A549 (cell line): ENCODE measurements around the gene KCNH8. TPM values are rescaled to one million over a fixed set of nuclear protein-coding genes. Genes with fewer than 3 reads are reported as not detected.

Experiments used
- ATAC-seq, 2 experiments: fragments of 200-7000 bp in 1 of 2; fragments of >200 bp in 1 of 2; cut with Nextera tagmentation in 1 of 2; cut with Tn5 transposase in 1 of 2; 3 replicates each; pipeline versions ENCODE4 v1.8.0 to v1.9.1; 2018 to 2020; ENCODE audit warnings: mild to moderate bottlenecking in 1 of 2, moderate library complexity in 1 of 2
- CTCF ChIA-PET: fragments of 300-600 bp; sonication (Branson Sonifier 250); formaldehyde crosslinking; extraction: SDS; loops from one replicate; lab custom pipeline; 2021; ENCODE audit warnings: antibody characterized with exemption, inconsistent platforms; lab: Yijun Ruan, JAX
- POLR2A ChIA-PET: fragments of 350-600 bp; formaldehyde crosslinking; extraction: SDS; loops from one replicate; lab custom pipeline; 2021; ENCODE audit warnings: antibody characterized with exemption, inconsistent platforms; lab: Yijun Ruan, JAX
- DNase-seq, 2 experiments: peaks; one replicate each; pipeline versions ENCODE4 v3.0.0 to v3.0.0-alpha.2; 2011 to 2016; ENCODE audit warnings: low read depth in 1 of 2, low spot score in 1 of 2
- FAIRE-seq: peaks from 2 replicates; lab custom pipeline; 2011; peaks lifted over from hg19 to GRCh38; lab: Jason Lieb, UNC
- H3K27ac ChIP-seq, 2 experiments: fragments of >200 bp; sonication (Bioruptor Twin); formaldehyde crosslinking; 3 replicates each; pipeline ENCODE4 v1.5.1; 2016 to 2017
- H3K4me1 ChIP-seq: fragments of >200 bp; sonication (Bioruptor Twin); formaldehyde crosslinking; 3 replicates; pipeline ENCODE4 v1.6.1; 2016
- H3K4me2 ChIP-seq: fragments of >200 bp; sonication (Bioruptor Twin); formaldehyde crosslinking; 3 replicates; pipeline ENCODE4 v1.6.1; 2016
- H3K4me3 ChIP-seq: fragments of >200 bp; sonication (Bioruptor Twin); formaldehyde crosslinking; 3 replicates; pipeline ENCODE4 v1.5.1; 2016
- H3K9me3 ChIP-seq: fragments of >200 bp; sonication (Bioruptor Twin); formaldehyde crosslinking; 3 replicates; pipeline ENCODE4 v1.6.1; 2016
- ATOH8 ChIP-seq: fragments of 250-450 bp; sonication (Bioruptor Pico); IDR thresholded peaks from 2 replicates; pipeline ENCODE4 v1.5.0; 2020; ENCODE audit warnings: low read depth, mild to moderate bottlenecking, moderate library complexity
- BCL3 ChIP-seq: fragments of >200 bp; sonication (Bioruptor Twin); formaldehyde crosslinking; IDR thresholded peaks from 3 replicates; pipeline ENCODE4 v1.6.1; 2016
- CBX2 ChIP-seq: fragments of 200-600 bp; sonication (generic); IDR thresholded peaks from 2 replicates; pipeline ENCODE4 v1.6.1; 2016; ENCODE audit warnings: low read depth, mild to moderate bottlenecking, borderline replicate concordance
- CBX8 ChIP-seq: fragments of 200-600 bp; sonication (generic); IDR thresholded peaks from 2 replicates; pipeline ENCODE4 v1.6.1; 2016
- CHD4 ChIP-seq: fragments of 200-600 bp; sonication (generic); IDR thresholded peaks from 2 replicates; pipeline ENCODE4 v1.6.1; 2016; ENCODE audit warnings: antibody characterized with exemption, mild to moderate bottlenecking, borderline replicate concordance
- CTCF ChIP-seq: fragments of >200 bp; sonication (Bioruptor Twin); formaldehyde crosslinking; IDR thresholded peaks from 3 replicates; pipeline ENCODE4 v1.5.1; 2016
- EHF ChIP-seq: fragments of 250-450 bp; sonication (Bioruptor Pico); IDR thresholded peaks from 2 replicates; pipeline ENCODE4 v1.5.0; 2020; ENCODE audit warnings: mild to moderate bottlenecking
- FOSL2 ChIP-seq, 2 experiments: fragments of 450-650 bp in 1 of 2; fragments of >200 bp in 1 of 2; sonication (Bioruptor Twin) in 1 of 2; formaldehyde crosslinking; IDR thresholded peaks; 2 replicates each; pipeline versions ENCODE4 v1.5.0 to v1.6.1; 2016 to 2020; ENCODE audit warnings: mild to moderate bottlenecking in 1 of 2, moderate library complexity in 1 of 2
- HES2 ChIP-seq: fragments of >200 bp; sonication (Bioruptor Twin); formaldehyde crosslinking; IDR thresholded peaks from 2 replicates; pipeline ENCODE4 v1.6.1; 2016
- HOXA7 ChIP-seq: fragments of 250-450 bp; sonication (Bioruptor Pico); IDR thresholded peaks from 2 replicates; pipeline ENCODE4 v1.5.0; 2020; ENCODE audit warnings: mild to moderate bottlenecking, moderate library complexity
- HOXB13 ChIP-seq: fragments of 250-450 bp; sonication (Bioruptor Pico); IDR thresholded peaks from 2 replicates; pipeline ENCODE4 v1.5.0; 2020; ENCODE audit warnings: low read depth, mild to moderate bottlenecking, moderate library complexity
- HOXB5 ChIP-seq: fragments of 250-450 bp; sonication (Bioruptor Pico); IDR thresholded peaks from 2 replicates; pipeline ENCODE4 v1.5.0; 2020; ENCODE audit warnings: mild to moderate bottlenecking, moderate library complexity
- JUNB ChIP-seq: fragments of >200 bp; sonication (Bioruptor Twin); formaldehyde crosslinking; IDR thresholded peaks from 2 replicates; pipeline ENCODE4 v1.6.1; 2016
- KDM1A ChIP-seq: fragments of 200-600 bp; sonication (generic); IDR thresholded peaks from 2 replicates; pipeline ENCODE4 v1.6.1; 2016; ENCODE audit warnings: low read depth, mild to moderate bottlenecking
- KDM5A ChIP-seq: fragments of 200-600 bp; sonication (generic); IDR thresholded peaks from 2 replicates; pipeline ENCODE4 v1.6.1; 2016; ENCODE audit warnings: antibody characterized with exemption, mild to moderate bottlenecking
- MAFK ChIP-seq: fragments of 450-650 bp; IDR thresholded peaks from 2 replicates; pipeline ENCODE4 v1.6.1; 2014; ENCODE audit not compliant: partially characterized antibody
- MAX ChIP-seq: IDR thresholded peaks from 2 replicates; pipeline ENCODE4 v1.6.1; 2012
- NFE2L2 ChIP-seq: fragments of 150-350 bp; conservative IDR thresholded peaks from 2 replicates; pipeline ENCODE4 v1.6.1; 2014; ENCODE audit warnings: low read length
- NPAS2 ChIP-seq: fragments of 250-450 bp; sonication (Bioruptor Pico); IDR thresholded peaks from 2 replicates; pipeline ENCODE4 v1.8.0; 2022; ENCODE audit warnings: mild to moderate bottlenecking, moderate library complexity, borderline replicate concordance
- PBX3 ChIP-seq: IDR thresholded peaks from 2 replicates; pipeline ENCODE4 v1.6.1; 2012
- PHF8 ChIP-seq: fragments of 200-600 bp; sonication (generic); IDR thresholded peaks from 2 replicates; pipeline ENCODE4 v1.6.1; 2016; ENCODE audit warnings: low read depth, mild to moderate bottlenecking, antibody characterized with exemption, moderate library complexity, borderline replicate concordance
- POLR2AphosphoS2 ChIP-seq: conservative IDR thresholded peaks from 2 replicates; pipeline ENCODE4 v1.6.1; 2012; ENCODE audit warnings: low read length, improper control_type of control experiment, inconsistent platforms
- REST ChIP-seq: fragments of 200-600 bp; sonication (generic); IDR thresholded peaks from 2 replicates; pipeline ENCODE4 v1.6.1; 2016; ENCODE audit warnings: antibody characterized with exemption, mild to moderate bottlenecking, moderate library complexity
- RFX5 ChIP-seq: fragments of 450-650 bp; IDR thresholded peaks from 2 replicates; pipeline ENCODE4 v1.7.1; 2014; ENCODE audit warnings: antibody characterized with exemption, mild to moderate bottlenecking, moderate library complexity
- TFCP2L1 ChIP-seq: fragments of 250-450 bp; sonication (Bioruptor Pico); IDR thresholded peaks from 2 replicates; pipeline ENCODE4 v1.5.0; 2021; ENCODE audit warnings: mild to moderate bottlenecking
- USF2 ChIP-seq: fragments of 450-650 bp; IDR thresholded peaks from 2 replicates; pipeline ENCODE4 v1.6.1; 2014; ENCODE audit warnings: antibody characterized with exemption
- ZNF302 ChIP-seq: fragments of 250-450 bp; sonication (Bioruptor Pico); IDR thresholded peaks from 2 replicates; pipeline ENCODE4 v1.9.0; 2021; ENCODE audit warnings: inconsistent platforms, mild to moderate bottlenecking, moderate library complexity
- WGBS: methylation state at CpG from one replicate; pipeline ENCODE4 v1.1.6; 2017; ENCODE audit errors: missing lambda C conversion rate; 5-methylcytosine and 5-hydroxymethylcytosine counted together
- polyA plus RNA-seq, 4 experiments: library from polyadenylated mRNA; depleted of rRNA in 3 of 4; stranded (reverse); fragments of >200 nt; fragmentation: RNase III in 1 of 4; extraction: RNeasy Plus Mini Kit Qiagen cat#74134 plus additional on column Dnase treatment in 1 of 4; gene quantifications; 2 replicates in 3 of 4; 3 replicates in 1 of 4; pipeline ENCODE4 v1.2.3, GENCODE V29; 2011 to 2017

KCNH8 gene
- polyA plus RNA-seq, 2 of the 4 experiments (the other 2 are of a cell fraction): 0.03 TPM; not detected in 1

- DNase-seq (no peak), FAIRE-seq (no peak), ATAC-seq (no peak)
- CTCF ChIA-PET: no interaction called here
- POLR2A ChIA-PET: no interaction called here
- Histone ChIP-seq H3K27ac (no peak overlapping the region), H3K9me3 (no peaks in the 10 kb centered on the region), H3K4me1 (no peaks in the 10 kb centered on the region), H3K4me3 (no peak overlapping the region), H3K4me2 (no peak overlapping the region)
- WGBS: 7% methylated on average over 2 of the region's 2 CpGs
- no peak for TF ChIP-seq ZNF302 (CRISPR knock-in tag)
- no peak for TF ChIP-seq HOXA7 (CRISPR knock-in tag)
- no peak for TF ChIP-seq RFX5
- TF ChIP-seq MAFK: no peak
- TF ChIP-seq BCL3: no peak
- no peak for TF ChIP-seq HOXB13 (CRISPR knock-in tag)
- no peak for TF ChIP-seq NPAS2 (CRISPR knock-in tag)
- TF ChIP-seq USF2: no peak
- no peak for TF ChIP-seq EHF (CRISPR knock-in tag)
- TF ChIP-seq HOXB5 (CRISPR knock-in tag): no peak
- no peak for TF ChIP-seq MAX
- no peak for TF ChIP-seq KDM5A
- TF ChIP-seq HES2: no peak
- TF ChIP-seq PBX3: no peak
- TF ChIP-seq CBX8: no peak
- no peak for TF ChIP-seq FOSL2 (IDR thresholded peaks at IDR 0.05)
- no peak for TF ChIP-seq FOSL2 (CRISPR knock-in tag; IDR thresholded peaks at IDR 0.05)
- TF ChIP-seq NFE2L2: no peak
- TF ChIP-seq CBX2: no peak
- TF ChIP-seq CHD4: no peak
These were observed 183.6 kb downstream of the KCNH8 start for GRCh38 chr3:19331931-19332330.

GRCh38 chr3:19334120-19334519 lies 185.8 kb downstream of the KCNH8 start:
- Histone ChIP-seq H3K4me3 (no peak overlapping the region), H3K9me3 (no peaks in the 10 kb centered on the region), H3K4me1 (no peaks in the 10 kb centered on the region), H3K27ac (no peak overlapping the region), H3K4me2 (no peak overlapping the region)
- ChIA-PET POLR2A (no interaction called here), CTCF (no interaction called here)
- no peak for DNase-seq
- 33% methylated on average over 6 of the region's 6 CpGs for WGBS
- no peak for FAIRE-seq
- ATAC-seq: no peak
- TF ChIP-seq JUNB (no peak), CTCF (no peak), KDM1A (no peak), MAX (no peak), USF2 (no peak), PHF8 (no peak), TFCP2L1 (no peak), POLR2AphosphoS2 (no peak), REST (no peak), ATOH8 (no peak)
